ENCODE measurements around the gene FOXP1.

FOXP1 gene

DNA sequence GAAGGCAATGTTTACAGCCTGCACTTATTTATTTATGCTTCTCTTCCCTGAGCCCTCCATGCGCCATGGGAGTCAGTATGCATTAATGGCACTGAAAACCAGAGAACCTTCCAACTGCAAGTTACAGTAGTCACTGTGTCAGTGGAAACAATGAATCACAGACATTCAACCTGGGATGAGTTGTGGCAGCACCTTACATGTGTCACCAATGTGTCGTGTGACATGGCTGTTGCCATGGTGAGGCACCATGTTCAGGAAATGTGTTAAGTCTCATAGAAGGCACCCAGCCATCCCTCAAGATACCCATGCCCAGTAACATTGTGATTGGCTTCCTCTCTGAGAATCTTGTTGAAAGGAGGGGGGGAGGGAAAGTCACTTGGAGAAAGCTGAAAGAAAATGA, 105.0 kb downstream of the FOXP1 start:
- DNase-seq: no peak

DNA sequence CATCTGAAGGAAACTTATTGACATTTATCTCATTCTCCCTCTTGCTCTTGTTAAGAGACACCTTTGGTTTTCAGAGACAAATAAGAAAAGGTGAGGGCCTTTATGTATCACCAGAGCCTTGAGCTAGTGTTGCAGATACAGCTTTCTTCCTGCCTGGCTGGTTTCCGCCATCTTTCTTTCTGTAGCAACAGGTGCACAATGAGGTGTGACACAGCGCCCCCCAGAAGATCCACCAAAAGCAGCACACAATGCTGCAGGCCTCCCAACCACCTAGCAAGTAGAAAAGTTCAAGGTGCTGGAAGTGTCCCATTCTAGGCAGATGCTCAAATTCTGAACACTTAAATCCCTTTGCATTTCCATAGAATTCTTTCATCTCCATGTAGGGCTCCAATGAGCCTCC, 106.6 kb downstream of the FOXP1 start:
- no peak for DNase-seq

DNA sequence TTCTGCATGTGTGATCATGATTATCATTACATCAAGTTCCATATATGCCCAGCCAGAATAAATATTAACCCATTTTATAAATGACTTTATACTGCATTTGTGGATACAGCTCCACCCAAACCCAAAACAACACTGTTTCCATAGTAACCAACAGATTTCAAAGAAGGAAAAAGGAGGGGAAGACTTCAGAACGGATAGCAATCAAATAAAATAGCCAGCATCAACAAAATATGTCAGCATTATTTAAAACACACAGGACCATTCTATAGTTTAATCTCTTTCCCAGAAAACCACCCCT, 114.4 kb downstream of the FOXP1 start:
- no peak for DNase-seq

- DNase-seq: no peak
Measured at GRCh38 chr3:71468311-71469137, 115.0 kb downstream of the FOXP1 start.

DNA sequence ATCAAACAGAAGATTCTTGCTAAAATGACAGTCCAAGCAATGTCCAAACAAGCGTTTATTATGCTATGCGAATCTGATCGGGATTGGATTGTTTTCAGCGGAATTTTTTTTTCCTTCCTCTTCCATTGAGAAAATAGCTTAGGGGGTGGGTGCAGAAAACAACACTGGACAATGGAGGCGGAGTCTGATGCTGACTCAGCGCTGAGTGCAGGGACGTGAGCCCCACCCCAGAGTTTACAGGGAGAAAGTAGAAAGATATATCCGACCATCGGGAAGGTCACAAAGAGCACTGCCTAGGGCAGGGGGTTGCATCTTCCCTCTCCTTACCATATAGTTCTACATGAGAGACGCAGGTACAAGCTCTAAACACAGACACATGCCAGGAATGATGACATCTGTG, 117.0 kb downstream of the FOXP1 start:
- DNase-seq: no peak

GRCh38 chr3:71465371-71466036, 118.0 kb downstream of the FOXP1 start:
- DNase-seq: no peak

GRCh38 chr3:71464613-71465012, 118.9 kb downstream of the FOXP1 start:
- DNase-seq: no peak

GRCh38 chr3:71463617-71464016, 119.9 kb downstream of the FOXP1 start:
- DNase-seq: no peak

DNA sequence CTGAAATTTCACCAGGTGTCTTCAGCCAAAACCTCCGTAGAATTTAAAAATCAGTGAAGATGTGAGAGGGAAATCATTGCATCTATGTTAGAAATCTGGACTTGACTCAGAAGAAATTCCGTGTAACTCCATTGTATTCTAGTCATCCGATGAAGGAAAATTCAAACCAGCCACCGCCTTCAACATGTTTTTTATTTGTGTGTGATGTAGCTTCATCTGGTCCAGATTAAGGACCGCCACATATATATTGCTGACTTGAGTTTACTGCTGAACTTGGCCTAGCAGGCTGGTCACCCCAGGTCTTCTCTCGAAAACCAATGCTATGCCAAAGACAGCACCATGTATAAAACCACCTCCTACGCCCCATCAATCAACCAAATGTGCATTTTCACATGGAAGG, 120.9 kb downstream of the FOXP1 start:
- no peak for DNase-seq

DNA sequence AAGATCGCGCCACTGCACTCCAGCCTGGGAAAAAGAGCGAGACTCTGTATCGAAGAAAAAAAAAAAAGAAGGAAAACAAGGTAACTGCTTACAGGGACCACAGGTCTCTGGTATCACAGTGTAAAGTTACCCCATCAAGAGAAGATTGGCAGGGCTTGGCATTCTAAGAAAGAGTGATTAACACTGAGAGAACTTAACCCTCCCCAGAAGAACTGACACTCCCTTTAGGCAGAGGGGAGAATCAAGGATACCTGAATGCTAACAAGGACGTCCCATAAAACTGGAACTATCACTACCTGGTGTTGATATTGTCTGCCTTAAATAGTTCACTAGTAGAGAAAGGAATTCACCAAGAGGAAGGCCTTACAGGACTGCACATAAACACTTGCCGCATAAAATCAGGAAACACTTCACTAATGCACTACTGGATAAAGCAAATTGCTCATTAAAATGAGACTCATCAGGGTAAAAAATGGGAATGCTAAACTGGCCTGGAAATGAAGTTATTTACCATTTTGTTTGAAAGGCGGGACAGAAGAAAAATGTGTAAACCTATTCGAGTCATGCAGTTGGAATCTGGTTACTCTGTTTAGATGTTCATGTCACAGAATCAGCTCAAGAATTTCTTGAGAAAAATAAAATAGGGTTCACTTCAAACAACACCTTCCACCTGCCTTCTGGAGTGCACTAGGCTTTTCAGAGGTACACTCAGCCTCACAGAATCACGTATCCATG, 121.6 kb downstream of the FOXP1 start:
- DNase-seq: no peak

DNA sequence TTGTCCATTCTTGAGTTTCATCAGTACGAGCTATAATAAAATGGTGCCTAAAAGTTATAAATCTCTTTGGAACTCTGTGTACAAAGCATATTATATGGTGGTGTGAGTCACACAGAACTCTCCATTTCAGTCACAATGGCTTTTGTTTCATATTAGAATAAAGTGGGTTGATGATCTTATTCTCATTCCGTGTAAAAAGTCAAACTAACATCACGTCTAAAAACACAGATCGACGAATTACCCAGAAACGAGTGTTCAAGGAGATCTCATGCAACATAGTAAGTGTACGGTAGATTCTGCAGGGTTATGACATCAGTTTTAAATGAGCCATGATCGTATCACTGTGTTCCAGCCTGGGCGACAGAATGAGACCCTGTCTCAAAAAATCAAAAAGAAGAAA, 122.4 kb downstream of the FOXP1 start:
- no peak for DNase-seq

- DNase-seq: no peak
Measured at GRCh38 chr3:71458895-71459294, 124.6 kb downstream of the FOXP1 start.

DNA sequence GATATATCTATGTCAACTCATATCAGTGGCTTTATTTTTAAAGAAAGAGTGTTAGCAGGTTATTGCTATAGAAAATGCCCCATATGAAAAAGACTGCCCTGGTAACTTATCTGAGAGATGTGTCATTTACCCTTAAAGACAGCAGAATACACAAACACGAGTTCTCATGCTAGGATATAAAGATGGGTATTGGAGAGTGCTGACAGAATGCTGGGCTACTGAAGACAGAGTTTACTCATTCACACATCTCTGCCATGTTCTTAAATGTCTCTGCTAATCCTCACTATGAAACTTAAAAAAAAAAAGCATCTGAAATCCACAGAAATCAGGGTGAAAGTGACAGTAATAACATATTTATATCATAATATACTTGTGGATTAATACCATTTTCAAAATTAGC, 126.7 kb downstream of the FOXP1 start:
- DNase-seq: no peak

DNA sequence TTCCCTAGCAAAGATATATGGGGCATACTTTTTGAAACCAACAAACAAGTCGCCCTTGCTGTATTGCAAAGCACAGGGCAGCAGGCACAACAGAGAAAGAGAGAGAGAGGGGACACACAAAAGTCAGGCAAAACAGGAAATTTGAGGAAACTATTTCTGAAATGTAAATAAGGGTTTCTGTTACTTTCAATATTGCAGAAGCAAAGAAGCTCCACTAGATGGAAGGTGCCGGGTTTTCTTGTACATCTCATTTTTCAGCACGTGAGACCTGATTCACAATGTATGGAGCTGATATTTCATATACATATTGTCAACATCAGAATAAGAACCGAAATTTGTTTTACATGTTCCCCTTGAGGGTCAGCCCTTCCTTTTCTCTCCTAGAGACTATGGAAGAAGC, 127.4 kb downstream of the FOXP1 start:
- no peak for DNase-seq

- no peak for DNase-seq
Measured at GRCh38 chr3:71454512-71455403, 128.8 kb downstream of the FOXP1 start.

DNA sequence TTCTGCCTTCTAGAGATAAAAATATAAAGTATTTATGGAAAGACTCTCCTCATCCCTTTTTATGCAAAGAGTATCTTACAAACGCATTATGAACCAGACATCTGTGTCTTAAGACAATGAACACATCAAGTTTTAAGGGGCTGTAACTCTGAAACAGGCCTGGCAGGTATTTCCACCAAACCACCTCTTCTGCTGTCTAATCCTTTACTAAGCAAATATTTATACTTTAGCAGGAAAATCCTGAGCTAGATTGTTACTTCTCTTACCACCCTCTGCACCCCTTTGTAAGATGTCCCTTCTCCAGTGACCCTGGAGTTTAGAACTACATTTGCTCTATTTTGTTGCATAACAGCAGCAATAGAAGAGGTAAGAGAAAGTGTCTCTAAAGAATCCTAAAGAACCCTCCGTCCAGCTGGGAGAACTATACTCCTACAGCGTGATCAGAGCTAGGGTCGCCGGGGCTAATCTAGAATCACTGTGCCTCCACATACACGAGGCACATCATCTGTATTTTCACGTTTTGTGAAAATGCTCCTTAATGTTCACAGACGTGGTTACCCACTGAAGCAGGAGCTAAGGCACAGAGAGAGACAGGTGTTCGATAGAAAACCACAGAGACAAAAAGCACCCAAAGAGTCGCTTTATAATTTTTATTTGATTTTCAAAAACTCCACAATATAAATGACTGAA, 129.6 kb downstream of the FOXP1 start:
- no peak for DNase-seq

DNA sequence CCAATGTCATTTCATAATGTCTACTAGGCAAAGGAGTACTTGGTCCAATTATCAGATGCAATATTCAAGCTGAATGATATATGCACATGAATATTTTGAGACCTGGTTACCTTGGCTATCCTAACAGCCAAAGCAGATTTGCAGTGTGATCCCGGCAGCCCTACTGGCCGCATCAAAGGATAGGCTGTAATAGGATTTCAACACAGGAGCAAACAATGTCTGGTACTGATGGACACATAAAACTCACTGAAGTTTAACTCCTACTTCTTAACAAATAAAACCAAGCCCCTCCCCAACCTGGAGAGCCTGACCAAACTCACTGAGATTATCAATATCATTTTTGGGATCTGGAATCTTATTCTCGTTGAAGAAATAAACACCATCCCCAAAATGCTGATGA, 130.2 kb downstream of the FOXP1 start:
- DNase-seq: no peak

DNA sequence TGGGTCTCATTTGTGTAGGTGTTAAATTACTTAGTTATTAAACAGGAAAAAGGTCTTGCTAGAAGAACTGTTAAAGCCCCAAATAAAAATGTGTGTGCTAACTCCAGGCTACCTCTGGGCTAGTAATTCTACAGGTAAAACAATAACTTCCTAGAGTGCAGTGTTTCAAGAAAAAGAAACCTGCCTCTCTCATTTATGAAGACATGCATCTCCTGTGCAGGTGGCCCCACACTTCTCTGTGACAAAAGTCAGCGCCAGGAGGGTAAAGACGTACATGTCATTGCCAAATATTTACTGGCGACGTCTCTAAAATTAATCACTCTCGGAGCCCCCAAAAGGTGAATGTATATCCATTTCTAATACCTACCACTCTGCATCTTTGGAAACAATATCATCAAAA, 131.7 kb downstream of the FOXP1 start:
- no peak for DNase-seq

- no peak for DNase-seq
Measured at GRCh38 chr3:71451060-71451459, 132.5 kb downstream of the FOXP1 start.

DNA sequence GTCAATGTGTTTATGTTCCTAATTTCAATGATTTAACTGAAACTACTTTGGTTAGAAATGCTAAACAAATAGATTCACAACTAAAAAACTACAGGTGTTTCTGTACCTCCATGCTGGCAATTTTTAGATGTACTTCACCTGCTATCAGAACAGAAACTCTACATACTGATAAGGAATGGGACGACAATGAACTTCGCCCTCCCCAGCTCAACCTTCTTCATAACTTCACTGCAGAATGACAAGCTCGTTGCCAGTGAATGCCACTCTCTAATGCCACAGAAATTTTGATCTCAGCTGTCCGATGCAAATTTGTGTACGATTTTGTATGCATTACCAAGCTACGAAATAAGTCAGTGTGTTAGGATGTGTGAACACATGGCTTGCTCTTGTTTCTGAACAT, 133.4 kb downstream of the FOXP1 start:
- DNase-seq: no peak

GRCh38 chr3:71447803-71448202, 135.7 kb downstream of the FOXP1 start:
- DNase-seq: no peak

DNA sequence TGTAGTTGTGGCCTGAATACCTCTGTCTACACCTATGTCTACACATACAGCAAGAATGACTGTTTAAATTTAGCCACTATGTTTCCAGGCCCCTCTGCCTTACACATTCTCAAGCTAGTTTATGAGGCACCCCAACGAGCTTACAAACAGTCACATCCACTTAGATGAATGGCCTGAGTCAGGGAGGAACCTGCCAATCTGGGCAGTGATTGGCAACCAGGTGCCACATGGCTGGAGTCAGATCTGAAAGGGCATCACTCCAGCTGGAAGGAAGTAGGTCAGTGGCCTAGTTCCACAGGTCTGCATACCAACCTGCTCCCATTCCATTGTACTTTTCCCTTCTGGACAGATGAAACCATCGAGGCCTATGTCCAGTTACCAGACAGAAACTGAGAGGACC, 136.3 kb downstream of the FOXP1 start:
- no peak for DNase-seq

- no peak for DNase-seq
Measured at GRCh38 chr3:71446734-71447133, 136.8 kb downstream of the FOXP1 start.

Data from NCI-H1092 treated with DMSO at 0.1 percent for 48 hours (cell line).